HG03571 (cell line): ENCODE measurements around the gene HMX2.

Experiments
- ATAC-seq: cut with Tn5 transposase; IDR thresholded peaks from one replicate; pipeline ENCODE4 v1.9.1; 2021; ENCODE audit not compliant: unreplicated experiment

Gene HMX2

DNA sequence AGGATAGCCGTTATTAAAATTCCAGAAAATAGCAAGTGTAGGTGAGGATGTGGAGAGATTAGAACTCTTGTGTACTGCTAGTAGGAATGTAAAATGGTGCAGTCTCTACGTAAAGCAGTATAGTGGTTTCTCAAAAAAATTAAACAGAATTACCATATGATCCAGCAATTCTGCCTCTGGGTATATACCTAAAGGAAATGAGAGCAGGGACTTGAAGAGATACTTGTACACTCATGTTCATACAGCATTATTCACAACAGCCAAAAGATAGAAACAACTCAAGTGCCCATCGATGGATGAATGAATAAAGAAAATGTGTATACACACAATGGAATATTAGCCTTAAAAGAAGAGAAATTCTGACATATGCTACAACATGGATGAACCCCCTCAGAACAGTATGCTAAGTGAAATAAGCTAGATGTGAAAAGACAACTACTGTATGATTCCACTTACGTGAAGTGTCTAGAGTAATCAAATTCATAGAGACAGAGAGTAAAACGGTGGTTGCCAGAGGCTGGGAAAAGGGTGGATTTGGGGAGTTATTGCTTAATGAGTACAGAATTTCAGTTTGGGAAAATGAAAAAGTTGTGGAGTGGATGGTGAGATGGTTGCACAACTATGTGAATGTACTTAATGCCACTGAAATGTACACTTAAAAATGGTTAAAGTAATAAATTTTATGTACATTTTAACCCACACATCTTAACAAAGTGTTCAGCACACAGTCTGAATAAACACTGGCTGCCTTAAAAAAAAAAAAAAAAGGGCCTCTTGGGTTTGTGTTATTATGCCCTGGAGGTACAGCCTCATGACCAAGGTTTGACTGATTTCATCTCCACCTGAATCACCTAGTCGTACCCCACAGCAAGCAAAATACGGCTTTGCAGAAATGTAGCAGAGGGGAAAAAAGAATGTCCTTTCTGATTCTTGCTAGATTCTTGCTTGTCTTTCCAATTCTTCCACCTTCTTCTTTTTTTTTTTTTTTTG, 32.5 kb downstream of the HMX2 start:
- ATAC-seq = no peak

DNA sequence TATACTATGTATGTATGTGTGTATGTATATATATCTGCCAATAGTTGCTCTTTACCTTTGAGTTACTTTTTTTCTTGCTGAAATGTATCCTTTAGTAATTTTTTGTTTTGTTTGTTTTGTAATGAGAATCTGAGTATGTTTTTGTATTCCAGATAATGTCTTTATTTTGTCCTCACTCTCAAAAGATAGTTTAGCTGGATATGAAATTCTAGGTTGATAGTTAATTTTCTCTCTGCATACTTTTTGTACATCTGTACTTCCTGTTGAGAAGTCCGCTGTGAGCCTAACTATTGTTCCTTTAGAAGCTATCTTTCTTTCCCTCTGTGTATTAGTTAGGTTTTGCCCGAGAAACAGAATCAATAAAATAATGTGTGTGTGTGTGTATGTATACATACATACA, 35.8 kb downstream of the HMX2 start:
- ATAC-seq = no peak

DNA sequence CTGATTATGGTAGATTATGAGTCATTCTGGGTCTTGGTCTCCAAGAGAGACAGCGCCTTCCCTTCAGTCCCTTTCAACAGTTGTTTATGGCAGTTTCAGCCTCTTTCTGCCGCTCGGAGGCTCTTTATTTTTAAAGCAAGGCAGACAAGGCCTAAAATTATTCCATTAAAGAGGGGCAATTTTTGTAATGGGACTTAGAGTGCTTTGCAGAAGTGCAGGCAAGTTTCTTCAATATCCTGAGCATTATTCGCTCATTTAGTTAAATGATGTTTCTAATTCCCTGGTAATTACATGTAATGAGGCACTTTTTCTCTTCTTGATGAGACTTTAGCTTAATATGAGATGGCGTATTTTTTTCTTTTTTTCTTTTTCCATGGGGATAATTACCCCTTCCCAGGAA, 39.8 kb downstream of the HMX2 start:
- ATAC-seq = no peak

GRCh38 chr10:123191886-123192285, 44.0 kb downstream of the HMX2 start:
- no peak for ATAC-seq

DNA sequence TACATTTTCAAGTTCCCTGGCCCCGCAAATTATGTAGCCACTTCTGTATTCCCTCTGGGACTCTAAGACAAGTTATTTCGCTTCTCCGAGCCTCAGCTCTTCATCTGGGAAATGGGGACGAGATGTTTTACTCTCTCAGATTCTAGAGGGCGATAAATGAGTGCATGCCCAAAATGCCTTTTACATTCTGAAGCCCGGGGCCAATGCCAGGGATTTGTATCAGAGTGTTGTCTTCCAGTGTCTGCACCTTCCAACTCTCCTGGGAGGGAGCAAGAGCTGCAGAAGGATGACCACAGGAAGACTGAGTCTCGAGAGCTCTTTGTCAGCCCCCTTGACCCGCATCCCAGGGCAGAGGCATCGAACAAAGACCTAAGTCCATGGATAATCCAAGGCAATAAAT, 46.1 kb downstream of the HMX2 start:
- ATAC-seq = no peak
